Activated T-helper 1 cell treated with Interleukin-2 at 50 U/mL for 16 hours (primary cell): ENCODE results near the gene TMEM209.
"Not testable (repeated sequence)": the region's sequence is repeated elsewhere in the genome, so short reads cannot be mapped to it uniquely, and the experiment has no call there.

Source experiments
- DNase-seq: peaks from one replicate; pipeline ENCODE4 v3.0.0-alpha.2; 2020; ENCODE audit warnings: low read depth

TMEM209 gene

GRCh38 chr7:130162196-130162595 lies 43.0 kb downstream of the TMEM209 start:
- no peak for DNase-seq

- no peak for DNase-seq
Observed at GRCh38 chr7:130160455-130160854, 44.8 kb downstream of the TMEM209 start.

- no peak for DNase-seq
Observed at GRCh38 chr7:130160023-130160422, 45.2 kb downstream of the TMEM209 start.

- DNase-seq, result no peak
Observed at GRCh38 chr7:130157700-130158099, 47.5 kb downstream of the TMEM209 start.

GRCh38 chr7:130156140-130156539 lies 49.1 kb downstream of the TMEM209 start:
- DNase-seq, result no peak

- DNase-seq, result no peak
Observed at GRCh38 chr7:130154501-130155317, 50.5 kb downstream of the TMEM209 start.

- no peak for DNase-seq
Observed at GRCh38 chr7:130154131-130154500, 51.1 kb downstream of the TMEM209 start.

- DNase-seq, result no peak
Observed at GRCh38 chr7:130153211-130153908, 51.8 kb downstream of the TMEM209 start.

- no peak for DNase-seq
Observed at GRCh38 chr7:130152493-130153210, 52.6 kb downstream of the TMEM209 start.

GRCh38 chr7:130151591-130152492 lies 53.4 kb downstream of the TMEM209 start:
- peak; percentile 24 for DNase-seq

GRCh38 chr7:130150587-130150986 lies 54.6 kb downstream of the TMEM209 start:
- no peak for DNase-seq

GRCh38 chr7:130149281-130150139 lies 55.7 kb downstream of the TMEM209 start:
- DNase-seq, result no peak

GRCh38 chr7:130148561-130148960 lies 56.6 kb downstream of the TMEM209 start:
- DNase-seq, result no peak

- DNase-seq, result no peak
Observed at GRCh38 chr7:130147710-130148325, 57.4 kb downstream of the TMEM209 start.

- no peak for DNase-seq
Observed at GRCh38 chr7:130146693-130147405, 58.4 kb downstream of the TMEM209 start.

GRCh38 chr7:130146142-130146541 lies 59.1 kb downstream of the TMEM209 start:
- DNase-seq, result not testable (repeated sequence)

GRCh38 chr7:130145424-130146100 lies 59.6 kb downstream of the TMEM209 start:
- DNase-seq, result no peak

GRCh38 chr7:130144312-130145171 lies 60.7 kb downstream of the TMEM209 start:
- DNase-seq, result no peak
